GM18867 (cell line): ENCODE data around the gene GNG2.

Source experiments
- ATAC-seq: cut with Tn5 transposase; IDR thresholded peaks from one replicate; pipeline ENCODE4 v1.9.1; 2021; ENCODE audit warnings: mild to moderate bottlenecking, moderate library complexity; ENCODE audit not compliant: unreplicated experiment

Gene GNG2

GRCh38 chr14:51860164-51860824 is at the start of gene GNG2:
Gene GNG2 (plus strand): TSS chr14:51860612. CDS start chr14:51950679, 90,067 bp downstream.
- ATAC-seq: peak; percentile 91

DNA sequence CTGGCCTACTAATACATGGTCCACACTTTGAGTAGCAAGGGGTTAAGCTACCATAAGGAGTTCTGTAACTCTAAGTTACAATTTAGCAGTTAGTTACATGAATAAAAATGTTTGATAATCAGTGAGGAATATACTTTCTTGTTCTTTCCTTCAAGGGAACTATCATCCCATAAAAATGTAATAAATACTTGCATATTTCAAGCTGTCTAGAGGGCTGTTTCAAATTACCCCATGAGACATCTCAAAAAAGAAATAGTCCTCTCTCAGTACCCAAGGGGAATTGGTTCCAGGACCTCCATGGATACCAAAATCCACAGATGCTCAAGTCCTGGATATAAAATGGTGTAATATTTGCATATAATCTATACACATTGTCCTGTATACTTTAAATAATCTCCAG is 48.7 kb upstream of the GNG2 start:
- ATAC-seq: no peak

GRCh38 chr14:51816031-51816430 is 44.4 kb upstream of the GNG2 start:
- ATAC-seq: no peak

- ATAC-seq: no peak
Measured at GRCh38 chr14:51817326-51817725, 43.1 kb upstream of the GNG2 start.

GRCh38 chr14:51818748-51819380 is 41.5 kb upstream of the GNG2 start:
- ATAC-seq: no peak

GRCh38 chr14:51821822-51822221 is 38.6 kb upstream of the GNG2 start:
- no peak for ATAC-seq

DNA sequence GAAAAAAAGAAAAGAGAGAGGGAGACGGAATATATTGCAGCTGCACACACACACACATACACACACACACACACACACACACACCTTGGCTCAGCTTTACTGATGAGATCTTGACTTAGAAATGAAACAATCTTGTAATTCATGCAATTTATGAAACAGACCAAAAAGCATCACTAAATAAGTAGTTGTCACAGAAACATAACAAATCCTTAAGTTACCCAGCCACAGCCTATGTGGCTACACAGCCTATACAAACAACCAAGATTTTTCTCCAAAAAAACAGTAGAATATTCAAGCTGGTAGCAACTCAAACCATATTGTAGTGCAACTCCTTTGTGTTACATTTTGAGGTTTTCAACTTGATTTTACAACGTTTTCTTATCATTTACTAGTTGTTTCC is 37.9 kb upstream of the GNG2 start:
- no peak for ATAC-seq

DNA sequence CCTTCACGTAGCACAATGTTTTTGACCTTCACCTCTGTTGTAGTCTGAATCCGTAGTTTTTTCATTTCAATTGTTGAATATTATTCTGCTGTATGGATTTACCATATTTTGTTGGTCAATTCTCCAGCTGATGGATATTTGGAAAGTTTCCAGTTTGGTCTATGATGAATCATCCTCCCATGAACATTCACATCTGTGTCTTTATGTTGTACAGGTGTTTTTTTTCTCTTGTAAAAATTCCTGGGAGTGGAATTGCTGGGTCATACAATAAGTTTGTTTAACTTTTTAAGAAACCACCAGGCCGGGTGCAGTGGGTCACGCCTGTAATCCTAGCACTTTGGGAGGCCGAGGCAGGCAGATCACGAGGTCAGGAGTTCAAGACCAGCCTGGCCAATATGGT is 36.7 kb upstream of the GNG2 start:
- no peak for ATAC-seq

DNA sequence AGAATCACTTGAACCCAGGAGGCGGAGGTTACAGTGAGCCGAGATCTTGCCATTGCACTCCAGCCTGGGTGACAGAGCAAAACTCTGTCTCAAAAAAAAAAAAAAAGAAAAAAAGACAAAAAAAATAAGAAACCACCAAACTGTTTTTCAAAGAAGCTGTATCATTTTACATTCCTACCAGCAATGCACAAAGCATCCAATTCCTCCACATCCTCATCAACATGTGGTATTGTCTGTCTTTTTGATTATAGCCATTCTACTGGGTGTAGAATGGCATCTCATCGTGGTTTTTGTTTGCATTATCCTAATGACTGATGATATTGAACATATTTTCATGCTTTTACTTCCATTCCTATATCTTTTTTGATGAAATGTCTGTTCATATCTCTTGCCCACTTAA is 36.2 kb upstream of the GNG2 start:
- no peak for ATAC-seq

- ATAC-seq: no peak
Measured at GRCh38 chr14:51825926-51826325, 34.5 kb upstream of the GNG2 start.

DNA sequence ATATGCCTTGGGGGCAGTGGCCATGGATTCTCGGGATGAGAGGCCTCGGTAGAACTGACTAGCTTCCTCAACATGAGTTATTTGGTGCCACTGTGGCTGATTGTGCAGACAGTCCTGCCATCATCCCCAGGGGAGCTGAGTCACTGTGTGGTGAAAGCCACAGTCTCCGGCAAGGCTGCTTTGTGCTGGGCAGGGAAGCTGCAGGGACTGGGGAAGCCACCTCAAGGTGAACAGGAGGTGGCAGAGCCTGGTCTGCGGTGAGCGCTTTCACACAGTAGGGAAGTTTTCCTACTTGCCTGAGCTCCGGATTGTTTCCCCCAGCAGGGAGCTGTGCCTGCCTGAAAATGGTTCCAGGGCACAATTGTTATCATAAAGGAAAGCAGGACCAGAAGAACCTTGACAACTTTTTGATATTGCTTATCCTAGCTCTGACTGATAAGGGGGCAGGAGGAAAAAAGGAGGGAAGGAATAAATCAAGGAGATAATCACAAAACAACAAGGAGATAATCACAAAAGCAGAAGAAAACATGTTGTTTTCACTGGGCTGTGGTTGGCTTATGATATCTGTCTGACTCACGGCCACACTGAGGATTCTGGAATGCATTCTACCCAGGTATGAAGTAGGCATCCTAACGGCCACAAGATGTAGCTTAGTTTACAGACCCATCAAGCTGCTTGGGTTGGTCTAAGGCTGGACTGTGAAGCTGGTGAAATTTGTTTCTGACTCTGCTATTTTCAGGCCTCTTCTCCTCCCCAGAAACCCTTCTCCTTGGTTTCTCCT is 32.2 kb upstream of the GNG2 start:
- ATAC-seq: peak; percentile 78

GRCh38 chr14:51834240-51834639 is 26.2 kb upstream of the GNG2 start:
- ATAC-seq: no peak

DNA sequence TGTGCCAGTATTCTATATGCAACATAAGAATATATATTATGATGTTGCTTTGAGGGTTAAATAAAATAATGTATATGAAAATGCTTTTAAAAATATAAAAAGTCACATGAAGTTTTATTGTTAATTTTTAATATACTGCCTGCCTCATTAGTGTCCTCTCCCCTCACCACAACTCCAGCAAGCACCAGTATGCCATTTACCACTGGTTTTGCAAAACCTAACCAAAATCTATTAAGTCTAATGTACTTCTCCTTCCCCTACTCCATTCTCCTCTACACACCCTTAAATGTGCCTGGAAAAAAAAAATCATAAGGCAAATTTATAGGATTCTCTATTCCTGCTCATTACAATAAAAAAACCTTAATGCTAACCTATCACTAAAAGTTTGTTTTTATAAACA is 24.0 kb upstream of the GNG2 start:
- ATAC-seq: no peak

GRCh38 chr14:51844081-51844881 is 16.1 kb upstream of the GNG2 start:
- ATAC-seq: no peak

DNA sequence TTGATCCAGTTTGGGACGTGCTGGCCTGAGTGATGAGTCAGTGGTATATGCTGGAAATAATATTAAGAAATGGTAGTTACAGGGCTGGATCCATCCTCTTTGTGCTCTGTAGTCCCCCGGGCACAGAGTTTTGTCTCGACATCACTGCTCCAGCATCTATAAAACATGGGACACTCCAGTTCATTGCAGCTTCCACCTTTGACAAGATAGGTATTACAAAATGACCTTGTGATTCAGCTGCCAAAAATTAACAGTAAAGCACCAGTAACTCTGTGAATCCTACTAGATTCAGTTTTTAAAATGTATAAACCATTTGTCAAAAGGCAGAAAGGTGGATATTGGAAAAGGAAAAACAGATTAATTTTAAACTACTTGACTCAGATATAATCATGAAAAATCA is 14.6 kb upstream of the GNG2 start:
- ATAC-seq: no peak

GRCh38 chr14:51846631-51847488 is 13.6 kb upstream of the GNG2 start:
- peak; percentile 77 for ATAC-seq

DNA sequence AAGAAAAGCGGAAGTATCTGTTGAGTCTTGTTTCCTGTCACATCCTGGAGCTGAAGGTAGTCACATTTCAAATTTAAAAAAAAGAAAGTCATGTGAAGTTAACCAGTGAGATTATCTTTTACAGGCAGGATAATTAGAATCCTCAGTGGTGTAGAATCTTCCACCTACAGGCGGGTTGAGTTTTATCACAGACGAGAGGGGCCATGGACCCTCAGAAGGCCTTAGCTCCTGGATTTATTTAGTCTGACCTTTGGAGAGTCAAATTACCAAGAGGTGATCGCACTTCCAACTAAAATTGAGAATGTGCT is 13.0 kb upstream of the GNG2 start:
- ATAC-seq: no peak

DNA sequence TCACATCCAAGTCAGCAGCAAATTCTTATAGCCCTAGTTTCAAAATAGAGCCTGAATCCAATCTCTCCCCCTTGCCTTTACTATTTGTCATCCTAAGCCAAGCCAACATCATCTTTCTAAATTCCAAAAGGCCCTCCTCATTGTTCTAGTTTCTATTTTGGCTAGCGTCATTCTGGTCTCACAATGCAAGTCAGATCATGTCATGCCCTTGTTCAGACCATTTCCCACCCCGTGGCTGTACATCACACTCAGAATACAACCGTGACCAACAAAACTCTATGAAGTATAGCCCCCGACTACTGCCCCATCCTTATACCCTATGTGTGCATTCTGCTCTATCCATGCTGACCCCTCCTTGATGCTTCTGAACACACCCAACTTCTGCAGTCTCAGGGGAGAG is 12.3 kb upstream of the GNG2 start:
- ATAC-seq: no peak

GRCh38 chr14:51849097-51849496 is 11.3 kb upstream of the GNG2 start:
- no peak for ATAC-seq

- ATAC-seq: no peak
Measured at GRCh38 chr14:51850651-51851050, 9.8 kb upstream of the GNG2 start.

DNA sequence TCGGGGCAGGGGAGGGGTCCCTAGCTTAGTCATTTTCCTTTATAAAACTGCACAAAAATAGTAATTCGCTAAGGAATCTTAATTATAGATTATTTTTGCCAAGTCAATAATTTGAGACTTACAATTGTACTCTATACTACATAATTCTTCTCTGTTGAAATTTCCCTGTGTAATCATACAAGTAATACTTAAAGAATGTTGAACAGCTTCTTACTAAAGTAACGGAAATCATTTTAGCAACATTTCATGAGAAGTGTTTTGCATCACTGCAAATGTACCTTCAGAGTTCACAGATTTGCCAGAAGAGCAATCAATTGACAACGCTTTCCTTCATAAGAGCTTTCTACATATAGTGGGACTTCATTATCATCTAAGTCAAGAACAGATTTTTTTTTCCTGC is 7.9 kb upstream of the GNG2 start:
- no peak for ATAC-seq
